Tibial artery (tissue), 4 donors: Measurements from ENCODE around the gene CTNNA3.
"Not testable (repeated sequence)": the region's sequence is repeated elsewhere in the genome, so short reads cannot be mapped to it uniquely, and the experiment has no call there.

Experiments used
- DNase-seq, 2 donors: peaks; one replicate each; pipeline ENCODE4 v3.0.0-alpha.2; 2019
- H3K27ac ChIP-seq, 2 donors: fragments of 200-600 bp; sonication (generic) in 1 of 2; 1 replicate in 1 of 2; 2 replicates in 1 of 2; pipeline ENCODE4 v1.5.1; 2018 to 2019; ENCODE audit warnings: mild to moderate bottlenecking in 1 of 2
- H3K27me3 ChIP-seq, 2 donors: fragments of 200-600 bp; sonication (generic) in 1 of 2; one replicate each; pipeline versions ENCODE4 v1.5.1 to v1.6.0; 2016 to 2019
- H3K36me3 ChIP-seq, 3 donors: fragments of 200-600 bp; sonication (generic) in 2 of 3; one replicate each; pipeline ENCODE4 v1.5.1; 2016 to 2019; ENCODE audit warnings: mild to moderate bottlenecking in 2 of 3
- H3K4me1 ChIP-seq, 4 donors: fragments of 200-600 bp; sonication (generic) in 2 of 4; 1 replicate in 3 of 4; 2 replicates in 1 of 4; pipeline ENCODE4 v1.5.1; 2016 to 2019
- H3K4me3 ChIP-seq, 2 donors: fragments of 200-600 bp; sonication (generic) in 1 of 2; 1 replicate in 1 of 2; 2 replicates in 1 of 2; pipeline ENCODE4 v1.5.1; 2018 to 2019; ENCODE audit warnings: mild to moderate bottlenecking in 2 of 2
- H3K9me3 ChIP-seq, 3 donors: fragments of 200-600 bp; sonication (generic) in 1 of 3; one replicate each; pipeline ENCODE4 v1.5.1; 2016 to 2019
- CTCF ChIP-seq, 2 experiments: fragments of 200-600 bp in 1 of 2; fragments of 450-650 bp in 1 of 2; IDR thresholded peaks; one replicate each; pipeline ENCODE4 v1.5.1; 2017 to 2019; ENCODE audit warnings: antibody characterized with exemption in 2 of 2, mild to moderate bottlenecking in 1 of 2, moderate library complexity in 1 of 2
- intact Hi-C: fragments of 100-400 bp; cut with DNase I; formaldehyde crosslinking; loops from one replicate; pipeline ENCODE4 v1.15.0; 2023; ENCODE audit warnings: low total_unique reads

CTNNA3 gene

GRCh38 chr10:67705921-67706320 is 9.9 kb upstream of the CTNNA3 start:
- H3K9me3 ChIP-seq = no peaks in the 10 kb centered on the region
- H3K36me3 ChIP-seq = no peaks in the 10 kb centered on the region
- no peaks in the 10 kb centered on the region for H3K27me3 ChIP-seq
- H3K4me1 ChIP-seq = no peaks in the 10 kb centered on the region
- no peak overlapping the region for H3K4me3 ChIP-seq
- intact Hi-C loops = no loop called here
- no peak for TF ChIP-seq CTCF (IDR thresholded peaks at IDR 0.05)
- no peak overlapping the region for H3K27ac ChIP-seq
- DNase-seq = no peak

- H3K4me3 ChIP-seq, H3K27me3 ChIP-seq, intact Hi-C loops, DNase-seq, H3K36me3 ChIP-seq, H3K27ac ChIP-seq, H3K9me3 ChIP-seq: not testable (repeated sequence)
- H3K4me1 ChIP-seq = peaks cover 0 to 31% (median 5%) of the 10 kb centered on the region in 4 donors
These were observed 3.7 kb upstream of the CTNNA3 start for GRCh38 chr10:67699613-67700270.

- no peak overlapping the region for H3K27ac ChIP-seq
- H3K9me3 ChIP-seq = no peaks in the 10 kb centered on the region
- intact Hi-C loops = no loop called here
- no peaks in the 10 kb centered on the region for H3K27me3 ChIP-seq
- DNase-seq = no peak
- peaks cover 0 to 34% (median 5%) of the 10 kb centered on the region in 4 donors for H3K4me1 ChIP-seq
- TF ChIP-seq CTCF (IDR thresholded peaks at IDR 0.05) = no peak
- no peak overlapping the region for H3K4me3 ChIP-seq
- H3K36me3 ChIP-seq = no peaks in the 10 kb centered on the region
These were observed 2.2 kb upstream of the CTNNA3 start for GRCh38 chr10:67698164-67698563.

- Histone ChIP-seq H3K36me3 (no peaks in the 10 kb centered on the region), H3K27me3 (no peaks in the 10 kb centered on the region), H3K9me3 (no peaks in the 10 kb centered on the region), H3K4me1 (peaks cover 0 to 38% (median 5%) of the 10 kb centered on the region in 4 donors), H3K27ac (peak overlapping the region in 1 of 2 donors; percentile 76), H3K4me3 (no peak overlapping the region)
- DNase-seq = no peak
- intact Hi-C loops = no loop called here
- TF ChIP-seq CTCF (IDR thresholded peaks at IDR 0.05) = peak; percentile 60 to 70
These were observed 1.7 kb upstream of the CTNNA3 start for GRCh38 chr10:67697724-67698131.

- no peak for TF ChIP-seq CTCF (IDR thresholded peaks at IDR 0.05)
- DNase-seq = no peak
- Histone ChIP-seq H3K27me3 (no peaks in the 10 kb centered on the region), H3K4me3 (no peak overlapping the region), H3K27ac (peak overlapping the region; percentile 73 to 76), H3K4me1 (peaks cover 0 to 39% (median 5%) of the 10 kb centered on the region in 4 donors), H3K9me3 (no peaks in the 10 kb centered on the region), H3K36me3 (no peaks in the 10 kb centered on the region)
- intact Hi-C loops = no loop called here
These were observed 684 bp upstream of the CTNNA3 start for GRCh38 chr10:67696679-67697078.

- Histone ChIP-seq H3K4me3 (peak overlapping the region; percentile 40 to 49), H3K27me3 (no peaks in the 10 kb centered on the region), H3K9me3 (no peaks in the 10 kb centered on the region), H3K27ac (peak overlapping the region; percentile 73 to 76), H3K4me1 (peaks cover 0 to 39% (median 5%) of the 10 kb centered on the region in 4 donors), H3K36me3 (no peaks in the 10 kb centered on the region)
- DNase-seq = no peak
- intact Hi-C loops = no loop called here
- TF ChIP-seq CTCF (IDR thresholded peaks at IDR 0.05) = no peak
These were observed 440 bp downstream of the CTNNA3 start for GRCh38 chr10:67695555-67695954.

GRCh38 chr10:67691861-67692260 is 4.1 kb downstream of the CTNNA3 start:
- H3K27me3 ChIP-seq, intact Hi-C loops, H3K4me3 ChIP-seq, H3K9me3 ChIP-seq, H3K36me3 ChIP-seq, H3K27ac ChIP-seq, DNase-seq: not testable (repeated sequence)
- peaks cover 0 to 27% (median 0%) of the 10 kb centered on the region in 4 donors for H3K4me1 ChIP-seq

GRCh38 chr10:67690540-67690939 is 5.5 kb downstream of the CTNNA3 start:
- H3K4me3 ChIP-seq, intact Hi-C loops, H3K27me3 ChIP-seq, H3K36me3 ChIP-seq, DNase-seq, H3K9me3 ChIP-seq, H3K27ac ChIP-seq: not testable (repeated sequence)
- peaks cover 0 to 16% (median 0%) of the 10 kb centered on the region in 4 donors for H3K4me1 ChIP-seq

GRCh38 chr10:67684140-67684539 is 11.9 kb downstream of the CTNNA3 start:
- H3K9me3 ChIP-seq = peaks cover 0 to 20% (median 18%) of the 10 kb centered on the region in 3 donors
- H3K4me1 ChIP-seq, H3K4me3 ChIP-seq, H3K36me3 ChIP-seq, H3K27me3 ChIP-seq, intact Hi-C loops, H3K27ac ChIP-seq, DNase-seq: not testable (repeated sequence)
